Posterior vena cava (tissue), 2 donors: Measurements from ENCODE around the gene CDK5RAP3. TPM values are rescaled to one million over a fixed set of nuclear protein-coding genes. Genes with fewer than 3 reads are reported as not detected.
"Not testable (repeated sequence)": the region's sequence is repeated elsewhere in the genome, so short reads cannot be mapped to it uniquely, and the experiment has no call there.

Experiments
- DNase-seq: peaks from one replicate; pipeline ENCODE4 v3.0.0-alpha.2; 2020; ENCODE audit warnings: low spot score
- intact Hi-C, 2 donors: fragments of 100-400 bp; cut with DNase I; formaldehyde crosslinking; loops; one replicate each; pipeline versions ENCODE4 v1.14.1 to v1.14.2; 2022 to 2023
- long read RNA-seq, 2 donors: library from polyadenylated mRNA; unstranded; transcript quantifications; one replicate each; pipeline ENCODE4 v2.0.0, GENCODE V29; 2020 to 2021
- total RNA-seq, 2 donors: library from RNA; stranded (reverse); fragmentation: NEBNext Ultra II Directional; extraction: Animal tissue kit (Norgen Biotek cat#: 25700); gene quantifications; one replicate each; pipeline ENCODE4 v1.2.1, GENCODE V29; 2021
- donor health status: DM: yes; HTN: yes; CAD: no.
- donor health status: DM: yes; HTN: yes; CAD: no.

Gene CDK5RAP3, protein sequence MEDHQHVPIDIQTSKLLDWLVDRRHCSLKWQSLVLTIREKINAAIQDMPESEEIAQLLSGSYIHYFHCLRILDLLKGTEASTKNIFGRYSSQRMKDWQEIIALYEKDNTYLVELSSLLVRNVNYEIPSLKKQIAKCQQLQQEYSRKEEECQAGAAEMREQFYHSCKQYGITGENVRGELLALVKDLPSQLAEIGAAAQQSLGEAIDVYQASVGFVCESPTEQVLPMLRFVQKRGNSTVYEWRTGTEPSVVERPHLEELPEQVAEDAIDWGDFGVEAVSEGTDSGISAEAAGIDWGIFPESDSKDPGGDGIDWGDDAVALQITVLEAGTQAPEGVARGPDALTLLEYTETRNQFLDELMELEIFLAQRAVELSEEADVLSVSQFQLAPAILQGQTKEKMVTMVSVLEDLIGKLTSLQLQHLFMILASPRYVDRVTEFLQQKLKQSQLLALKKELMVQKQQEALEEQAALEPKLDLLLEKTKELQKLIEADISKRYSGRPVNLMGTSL
- 10 to 100 TPM; 80.3 to 95.8 TPM for total RNA-seq
- long read RNA-seq, donor 1, transcript CDK5RAP3-231 (12 exons, 2,759 nt): minor isoform, 5 of 36 reads
- long read RNA-seq, donor 1, transcript CDK5RAP3-201 (14 exons, 1,866 nt): major isoform, 19 of 36 reads
- long read RNA-seq, donor 1, partial matches to known transcripts: 7 of 36 reads
- long read RNA-seq, donor 1, other reads (novel, unspliced or antisense): 5 of 36 reads
- long read RNA-seq, donor 2, transcript CDK5RAP3-201 (14 exons, 1,866 nt): major isoform, 114 of 144 reads
- long read RNA-seq, donor 2, partial matches to known transcripts: 24 of 144 reads
- long read RNA-seq, donor 2, other reads (novel, unspliced or antisense): 3 of 144 reads

DNA sequence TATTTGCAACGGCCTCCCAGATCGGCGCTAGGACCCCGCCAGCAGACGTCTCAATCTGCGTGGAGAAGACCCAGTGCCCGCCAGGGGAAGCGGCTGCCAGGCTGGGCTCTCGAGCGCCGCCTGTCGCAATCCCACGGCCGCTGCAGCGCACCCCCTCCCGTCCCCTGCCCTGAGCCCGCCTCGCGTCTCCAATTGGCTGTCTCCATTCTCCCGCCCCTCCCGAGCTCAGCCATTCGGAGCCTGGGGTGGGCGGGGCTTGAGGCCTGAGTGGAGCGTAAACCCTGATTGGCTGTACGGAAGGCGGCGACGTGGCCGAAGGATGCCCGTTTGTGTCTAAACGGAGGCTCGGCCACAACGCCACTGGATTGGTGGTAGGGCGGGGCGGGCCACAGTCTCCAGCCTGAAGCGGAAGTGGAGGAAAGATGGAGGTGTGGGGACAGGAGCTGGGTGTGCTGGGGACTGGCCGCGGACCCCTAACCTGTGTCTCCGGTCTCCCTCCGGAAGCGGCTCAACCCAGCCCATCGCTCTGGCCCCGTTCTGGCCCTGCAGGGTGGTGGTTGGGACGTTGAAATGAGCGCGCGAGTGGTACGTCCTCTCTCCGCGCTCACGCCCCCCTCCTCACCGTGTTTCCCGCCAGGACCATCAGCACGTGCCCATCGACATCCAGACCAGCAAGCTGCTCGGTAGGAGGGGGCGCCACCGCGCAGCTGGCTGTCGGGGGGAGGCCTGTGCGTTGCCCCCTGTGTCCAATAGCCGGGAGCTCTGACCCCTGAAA is at the start of gene CDK5RAP3:
TSS of gene CDK5RAP3 (plus strand) at position 389 of the 775 bp plus-strand sequence. CDS start at position 423, 34 bp downstream.
- intact Hi-C loops: no loop called here
- peak; percentile 100 for DNase-seq

DNA sequence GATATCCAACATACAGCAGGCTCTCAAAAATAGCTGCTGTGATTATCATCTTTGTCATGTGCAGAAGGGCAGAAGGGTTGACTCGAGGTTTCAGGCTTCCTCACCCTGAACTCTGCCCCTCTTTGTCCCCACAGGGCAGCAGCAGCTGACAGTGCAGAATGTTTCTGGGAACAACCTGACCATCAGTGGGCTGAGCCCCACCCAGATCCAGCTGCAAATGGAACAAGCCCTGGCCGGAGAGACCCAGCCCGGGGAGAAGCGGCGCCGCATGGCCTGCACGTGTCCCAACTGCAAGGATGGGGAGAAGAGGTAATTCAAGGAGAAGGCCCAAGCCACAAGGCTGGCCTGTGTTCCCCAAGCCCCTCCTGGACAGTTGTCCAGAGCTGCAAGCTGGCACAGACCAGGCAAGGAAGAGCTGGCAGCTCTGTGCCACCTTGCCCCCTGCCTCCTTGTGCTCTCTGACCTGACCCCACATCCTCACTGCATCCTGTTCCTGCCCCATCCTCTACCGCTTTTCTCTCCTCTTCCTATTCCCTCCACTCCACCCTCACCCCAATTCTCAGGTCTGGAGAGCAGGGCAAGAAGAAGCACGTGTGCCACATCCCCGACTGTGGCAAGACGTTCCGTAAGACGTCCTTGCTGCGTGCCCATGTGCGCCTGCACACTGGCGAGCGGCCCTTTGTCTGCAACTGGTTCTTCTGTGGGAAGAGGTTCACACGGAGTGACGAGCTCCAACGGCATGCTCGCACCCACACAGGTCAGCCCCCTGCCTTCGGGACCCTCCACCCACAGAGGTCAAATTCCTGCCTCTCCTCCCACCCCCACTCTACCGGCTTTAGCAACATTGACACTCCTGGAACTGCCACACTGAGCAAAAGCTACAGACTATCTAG is 45.9 kb upstream of the CDK5RAP3 start:
- DNase-seq: no peak
- intact Hi-C loops: no loop called here

DNA sequence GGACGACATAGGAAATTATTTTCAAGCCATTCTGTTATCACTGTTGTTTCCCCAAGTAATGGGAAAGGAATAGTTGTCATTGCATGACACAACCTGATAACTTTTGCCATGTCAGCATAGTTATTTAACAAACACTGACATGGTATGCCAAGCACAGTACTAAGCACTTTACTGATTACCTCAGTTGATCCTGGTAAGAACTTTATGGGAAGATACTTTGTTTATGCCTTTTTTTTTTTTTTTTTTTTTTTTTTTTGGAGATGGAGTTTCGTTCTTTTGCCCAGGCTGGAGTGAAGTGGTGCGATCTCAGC is 45.3 kb upstream of the CDK5RAP3 start:
- DNase-seq: no peak
- intact Hi-C loops: no loop called here

DNA sequence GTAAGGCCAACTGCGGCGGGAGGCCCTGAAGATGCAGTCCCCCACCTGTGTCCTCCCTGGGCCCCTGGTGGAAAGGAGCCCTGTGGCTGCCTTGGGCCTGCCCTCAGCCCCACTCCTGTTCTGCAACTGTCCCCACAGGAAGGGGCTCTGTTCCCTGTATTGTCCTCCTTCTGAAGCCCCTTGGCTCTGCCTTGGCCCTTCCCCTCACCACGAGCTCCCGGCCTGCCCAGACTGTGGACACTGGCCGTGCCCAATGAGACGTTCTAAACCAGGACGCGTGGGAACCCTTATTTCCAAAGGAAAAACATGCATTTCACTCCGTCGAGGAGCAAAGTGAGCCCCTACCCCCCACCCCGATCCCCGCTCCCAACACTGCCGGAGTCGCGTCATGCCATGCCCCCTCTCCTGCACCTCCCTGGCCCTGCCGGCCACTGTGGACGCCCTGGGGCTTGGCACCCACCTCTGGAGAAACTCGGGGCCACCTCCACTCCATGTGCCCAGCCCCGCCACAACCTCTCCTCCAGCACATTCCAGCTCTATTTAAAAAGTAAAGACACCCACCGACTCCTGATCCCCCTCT is 43.0 kb upstream of the CDK5RAP3 start:
- intact Hi-C loops: loop anchor here in 1 of 2 donors (2.0 kb wide), 1 partner anchor 49 kb away; no protein-coding TSS in a partner anchor
- no peak for DNase-seq

DNA sequence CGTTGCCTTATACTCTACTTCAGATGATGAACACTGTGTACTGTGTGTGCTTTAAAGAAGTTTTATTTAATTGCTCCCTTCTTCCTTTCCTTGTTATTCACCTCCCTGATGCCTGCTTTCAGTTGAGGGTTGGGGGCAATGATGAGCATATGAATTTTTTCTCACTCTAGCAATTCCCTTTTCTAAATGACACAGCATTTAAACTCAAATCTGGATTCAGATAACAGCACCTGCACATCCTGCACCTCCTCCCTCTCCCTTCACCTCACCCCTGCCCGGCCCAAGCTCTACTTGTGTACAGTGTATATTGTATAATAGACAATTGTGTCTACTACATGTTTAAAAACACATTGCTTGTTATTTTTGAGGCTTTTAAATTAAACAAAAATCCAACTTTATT is 42.5 kb upstream of the CDK5RAP3 start:
- DNase-seq: no peak
- intact Hi-C loops: no loop called here

DNA sequence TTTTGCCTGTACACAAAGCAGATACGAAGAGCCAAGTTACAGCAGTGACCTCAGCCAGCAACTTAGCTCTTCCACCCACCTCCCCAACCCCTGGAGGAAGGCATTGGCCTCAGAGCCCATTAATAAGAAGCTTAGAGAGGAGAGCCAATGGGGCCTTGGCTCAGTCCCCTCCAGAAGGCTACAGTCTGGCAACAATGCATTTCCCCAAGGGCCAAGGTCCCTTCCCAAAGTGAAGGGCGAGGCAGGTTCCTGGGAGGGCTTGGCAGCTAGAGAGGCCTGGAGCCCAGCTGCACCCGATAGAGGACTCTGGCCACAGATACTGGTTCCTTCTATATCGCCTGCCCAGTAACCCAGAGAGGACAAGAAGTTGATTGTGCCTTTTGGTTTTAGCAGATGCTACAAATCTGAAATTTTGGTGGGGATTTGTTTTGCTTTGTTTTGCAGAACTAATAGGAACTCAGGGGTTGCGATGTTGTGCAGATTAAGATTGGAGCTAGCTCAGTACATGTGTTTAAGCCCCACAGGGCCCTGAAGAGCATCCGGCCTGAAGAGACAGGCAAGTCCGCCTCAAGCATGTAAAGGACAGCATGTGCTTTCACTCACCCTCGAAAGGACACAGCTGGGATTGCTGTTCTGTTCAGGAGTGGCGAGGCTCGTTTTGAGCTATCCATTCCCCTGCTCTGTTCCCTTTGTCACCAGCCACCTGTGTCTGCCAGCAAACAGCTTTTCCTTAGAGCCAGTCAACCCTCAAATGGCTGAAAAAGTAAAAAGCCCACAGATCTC is 41.5 kb upstream of the CDK5RAP3 start:
- no peak for DNase-seq
- intact Hi-C loops: no loop called here

DNA sequence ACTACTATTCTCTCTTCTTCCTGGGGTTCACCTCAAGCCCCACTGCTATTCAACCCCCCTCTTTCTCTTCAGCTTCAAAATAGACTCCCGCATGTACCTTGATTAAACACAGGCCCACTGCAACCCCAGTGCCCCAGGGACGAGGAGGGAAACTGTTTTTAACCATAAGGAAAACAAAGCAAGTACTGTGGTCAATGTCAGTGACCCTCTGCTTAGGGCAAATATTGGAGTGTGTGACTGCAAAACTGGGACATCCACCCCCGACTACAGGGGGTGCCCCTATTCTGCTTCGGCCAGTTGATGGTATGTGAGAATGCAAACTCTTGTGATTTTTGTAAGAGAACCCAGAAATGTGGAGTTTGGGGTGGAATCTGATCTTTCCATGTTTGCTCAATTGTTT is 39.1 kb upstream of the CDK5RAP3 start:
- intact Hi-C loops: no loop called here
- no peak for DNase-seq

DNA sequence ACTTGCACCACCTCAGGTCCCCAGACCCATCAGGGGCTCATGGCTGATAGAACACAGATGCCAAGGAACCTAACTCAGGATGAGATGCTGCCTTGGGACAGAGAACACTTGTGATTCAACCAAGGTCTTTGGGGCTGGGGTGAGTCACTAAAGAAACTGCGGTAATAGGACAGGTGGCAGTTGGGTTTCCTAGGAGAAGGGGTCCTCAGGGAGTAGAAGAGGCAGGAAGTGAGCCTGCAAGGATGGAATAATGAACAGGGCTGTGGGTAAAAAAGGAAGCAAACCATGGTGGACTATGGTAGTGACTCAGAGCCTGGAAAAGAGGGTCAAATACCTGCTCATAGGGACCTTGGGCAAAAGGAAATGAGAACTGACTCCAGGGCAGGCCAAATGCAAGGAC is 36.1 kb upstream of the CDK5RAP3 start:
- DNase-seq: no peak
- intact Hi-C loops: no loop called here

DNA sequence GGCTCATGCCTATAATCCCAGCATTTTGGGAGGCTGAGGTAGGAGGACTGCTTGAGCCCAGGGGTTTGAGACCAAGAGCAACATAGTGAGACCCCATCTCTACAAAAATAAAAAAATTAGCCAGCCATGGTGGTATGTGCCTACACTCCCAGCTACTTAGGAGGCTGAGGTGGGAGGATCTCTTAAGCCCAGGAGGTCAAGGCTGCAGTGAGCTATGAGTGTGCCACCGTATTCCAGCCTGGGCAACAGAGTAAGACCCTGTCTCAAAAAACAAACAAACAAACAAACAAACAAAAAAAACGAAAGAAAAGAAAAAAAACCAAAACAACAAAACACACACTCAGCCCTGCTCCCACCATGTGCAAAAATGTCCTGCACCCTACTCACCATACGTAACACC is 35.4 kb upstream of the CDK5RAP3 start:
- DNase-seq, intact Hi-C loops: not testable (repeated sequence)

DNA sequence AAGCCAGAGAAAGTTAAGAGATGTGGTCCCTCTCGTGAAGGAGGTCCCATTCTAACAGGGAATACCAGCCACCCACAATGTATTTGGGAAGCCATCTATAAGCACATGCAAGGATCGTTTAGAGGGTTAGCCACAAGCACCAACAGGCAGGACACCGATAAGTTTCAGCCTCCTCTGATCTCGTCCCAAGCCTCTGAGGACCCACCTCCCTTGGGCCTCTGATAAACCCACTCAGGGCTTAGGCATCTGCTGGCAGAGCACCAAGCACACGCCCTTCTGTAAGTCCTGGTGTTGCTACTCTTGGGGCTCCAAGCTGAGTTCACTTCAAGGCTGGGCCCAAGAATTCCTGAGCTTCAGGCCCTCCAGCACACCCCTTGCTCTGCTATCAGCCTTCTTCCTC is 35.0 kb upstream of the CDK5RAP3 start:
- intact Hi-C loops: no loop called here
- DNase-seq: no peak

DNA sequence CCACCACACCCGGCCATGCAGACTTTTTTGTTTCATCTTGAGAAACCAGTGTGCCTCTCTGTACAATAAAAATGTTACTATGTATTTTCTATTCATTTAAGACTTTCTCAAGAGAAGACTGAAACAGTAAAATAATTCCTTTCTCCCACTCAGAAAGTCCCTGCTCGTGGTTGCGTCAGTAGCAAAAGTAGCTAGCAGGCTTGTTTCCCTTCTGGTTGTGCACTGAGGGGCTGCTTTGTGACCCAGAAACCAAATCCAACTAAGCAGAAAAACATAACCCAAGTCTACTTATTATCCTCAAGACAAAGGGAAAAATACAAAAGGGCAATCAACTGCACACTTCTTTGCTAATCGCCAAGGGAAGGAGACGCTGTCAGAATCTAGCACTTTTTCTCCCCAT is 33.0 kb upstream of the CDK5RAP3 start:
- intact Hi-C loops: no loop called here
- no peak for DNase-seq

DNA sequence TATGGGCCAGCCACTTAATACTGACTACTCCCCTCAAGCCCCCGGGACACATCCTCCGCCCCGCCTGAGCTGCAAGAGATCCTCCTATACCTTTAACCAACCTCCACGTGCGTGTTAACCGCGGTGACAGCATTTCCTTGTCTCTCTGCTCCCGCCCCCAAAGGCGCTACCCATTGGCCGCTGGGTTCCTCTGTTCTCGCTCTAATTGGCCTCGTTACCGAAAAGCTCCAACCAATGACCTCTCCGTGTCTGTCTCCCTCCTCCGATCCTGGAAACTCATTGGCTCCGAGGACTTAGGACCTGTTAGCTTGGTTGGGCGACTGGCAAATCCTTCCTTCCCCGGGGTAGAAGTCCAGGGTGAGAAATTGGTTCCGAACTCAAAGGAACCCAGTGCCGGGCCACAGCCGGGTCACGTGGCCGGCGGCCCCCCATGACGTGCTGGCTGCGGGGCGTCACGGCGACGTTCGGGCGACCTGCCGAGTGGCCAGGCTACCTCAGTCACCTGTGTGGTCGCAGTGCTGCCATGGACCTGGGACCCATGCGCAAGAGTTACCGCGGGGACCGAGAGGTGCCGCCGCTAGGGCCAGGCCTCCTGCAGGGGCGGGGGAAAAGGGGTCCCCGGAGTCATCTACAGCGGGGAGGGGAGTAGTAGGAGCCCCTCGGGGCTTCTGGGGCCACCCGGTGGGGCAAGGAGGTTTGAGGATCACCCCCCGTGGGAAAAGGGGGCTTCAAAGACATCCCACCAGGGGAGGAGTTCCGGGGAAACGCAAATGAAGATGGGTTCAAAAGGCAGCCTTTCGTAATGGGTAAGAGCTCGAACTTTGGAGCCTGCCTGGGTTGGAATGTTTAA is 29.4 kb upstream of the CDK5RAP3 start, which contains the start of gene PNPO:
TSS of gene PNPO (plus strand) at position 326 of the 850 bp plus-strand sequence. CDS start at position 431, 105 bp downstream.
- DNase-seq: peak; percentile 98
- intact Hi-C loops: loop anchor here in 1 of 2 donors (5.0 kb wide), 1 partner anchor 44 kb away; the partner anchor contains the start of gene SP2

DNA sequence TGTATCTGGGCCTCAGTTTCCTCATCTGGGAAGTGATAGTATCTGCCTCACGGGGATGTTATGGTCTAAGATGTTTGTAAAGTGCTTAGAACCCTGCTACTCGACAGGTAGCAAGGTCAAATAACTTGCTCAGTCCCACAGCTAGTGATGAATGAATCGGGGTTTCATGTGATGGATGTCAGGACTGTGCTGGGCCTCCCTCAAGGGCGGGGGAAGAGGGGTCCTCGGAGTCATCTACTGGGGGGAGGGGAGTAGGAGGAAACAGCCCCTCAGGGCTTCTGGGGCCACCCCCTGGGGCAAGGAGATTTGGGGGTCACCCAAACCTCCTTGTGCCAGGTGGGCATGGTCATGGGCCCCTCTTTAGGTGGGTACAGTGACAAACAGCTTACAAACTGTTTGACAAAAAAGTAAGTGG is 28.8 kb upstream of the CDK5RAP3 start:
- intact Hi-C loops: loop anchor here in 1 of 2 donors (5.0 kb wide), 1 partner anchor 45 kb away; the partner anchor contains the start of gene SP2
- DNase-seq: no peak

DNA sequence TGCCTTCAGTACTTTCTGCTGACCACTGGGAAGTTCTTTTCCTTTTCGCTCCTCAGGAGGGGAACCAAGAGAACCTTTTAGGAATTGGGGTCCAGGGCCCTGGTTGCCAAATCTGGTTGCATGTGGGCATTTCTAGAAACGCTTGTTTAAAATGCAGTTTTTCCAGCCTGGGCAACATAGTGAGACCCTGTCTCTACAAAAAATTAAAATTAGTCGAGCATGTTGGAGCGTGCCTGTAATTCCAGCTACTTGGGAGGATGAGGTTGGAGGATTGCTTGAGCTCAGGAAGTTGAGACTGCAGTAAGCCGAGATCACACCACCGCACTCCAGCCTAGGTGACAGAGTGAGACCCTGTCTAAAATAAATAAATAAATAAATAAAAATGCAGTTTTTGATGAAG is 28.3 kb upstream of the CDK5RAP3 start:
- intact Hi-C loops: loop anchor here in 1 of 2 donors (5.0 kb wide), 1 partner anchor 45 kb away; the partner anchor contains the start of gene SP2
- no peak for DNase-seq

DNA sequence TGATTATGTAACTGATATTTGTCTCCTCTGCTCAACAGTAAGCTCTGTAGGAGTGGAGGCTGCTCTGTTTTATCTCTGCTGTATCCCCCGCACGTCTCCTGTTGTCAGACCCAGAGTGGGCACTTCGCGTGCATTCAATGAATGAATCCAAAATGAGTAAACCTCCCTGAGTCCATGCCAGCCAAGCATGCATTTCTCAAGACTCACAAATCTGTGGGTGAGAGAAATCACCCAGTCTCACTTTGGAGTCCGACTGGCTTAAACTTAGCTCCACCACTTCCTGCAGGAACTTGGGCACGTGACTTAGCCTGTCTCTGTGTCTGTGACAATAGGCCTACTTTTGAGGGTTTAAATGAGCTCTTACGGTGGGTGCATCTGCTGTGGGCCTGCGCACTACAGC is 25.8 kb upstream of the CDK5RAP3 start:
- intact Hi-C loops: loop anchor here in 1 of 2 donors (5.0 kb wide), 1 partner anchor 48 kb away; the partner anchor contains the start of gene SP2

More for the DNA sequence above, 25.8 kb upstream of the CDK5RAP3 start:
- DNase-seq: no peak
